Measurements from ENCODE around the gene KANSL1L.

The KANSL1L gene

DNA sequence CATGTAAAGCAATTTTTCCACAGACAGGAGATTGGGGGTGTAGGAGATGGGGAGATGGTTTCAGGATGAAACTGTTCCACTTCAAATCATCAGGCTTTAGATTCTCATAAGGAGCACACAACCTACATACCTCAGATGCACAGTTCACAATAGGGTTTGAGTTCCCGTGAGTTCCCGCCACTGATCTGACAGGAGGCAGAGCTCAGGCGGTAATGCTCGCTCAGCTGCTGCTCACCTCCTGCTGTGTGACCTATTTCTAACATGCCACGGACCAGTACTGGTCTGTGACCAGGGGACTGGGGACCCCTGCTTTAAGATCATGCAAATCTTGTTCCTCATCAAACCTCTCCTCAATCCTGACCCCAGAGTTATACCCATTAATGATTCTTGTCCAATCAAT, 98.7 kb downstream of the KANSL1L start:
- no peaks in the 10 kb centered on the region for H3K79me2 ChIP-seq (ENCODE audit: insufficient read depth, low read depth)
- no peaks in the 10 kb centered on the region for H3K27me3 ChIP-seq (ENCODE audit: insufficient read depth, low read depth)
- no peak overlapping the region for H3K4me3 ChIP-seq (IDR thresholded peaks at IDR 0.05; ENCODE audit: insufficient read depth, low read depth, low read length)
- TF ChIP-seq, protein P1, sequence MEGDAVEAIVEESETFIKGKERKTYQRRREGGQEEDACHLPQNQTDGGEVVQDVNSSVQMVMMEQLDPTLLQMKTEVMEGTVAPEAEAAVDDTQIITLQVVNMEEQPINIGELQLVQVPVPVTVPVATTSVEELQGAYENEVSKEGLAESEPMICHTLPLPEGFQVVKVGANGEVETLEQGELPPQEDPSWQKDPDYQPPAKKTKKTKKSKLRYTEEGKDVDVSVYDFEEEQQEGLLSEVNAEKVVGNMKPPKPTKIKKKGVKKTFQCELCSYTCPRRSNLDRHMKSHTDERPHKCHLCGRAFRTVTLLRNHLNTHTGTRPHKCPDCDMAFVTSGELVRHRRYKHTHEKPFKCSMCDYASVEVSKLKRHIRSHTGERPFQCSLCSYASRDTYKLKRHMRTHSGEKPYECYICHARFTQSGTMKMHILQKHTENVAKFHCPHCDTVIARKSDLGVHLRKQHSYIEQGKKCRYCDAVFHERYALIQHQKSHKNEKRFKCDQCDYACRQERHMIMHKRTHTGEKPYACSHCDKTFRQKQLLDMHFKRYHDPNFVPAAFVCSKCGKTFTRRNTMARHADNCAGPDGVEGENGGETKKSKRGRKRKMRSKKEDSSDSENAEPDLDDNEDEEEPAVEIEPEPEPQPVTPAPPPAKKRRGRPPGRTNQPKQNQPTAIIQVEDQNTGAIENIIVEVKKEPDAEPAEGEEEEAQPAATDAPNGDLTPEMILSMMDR (conservative IDR thresholded peaks at IDR 0.05; ENCODE audit: low read depth, low read length), result no peak
- no peak overlapping the region for H3K9ac ChIP-seq
- no peaks in the 10 kb centered on the region for H4K20me1 ChIP-seq (ENCODE audit: insufficient read depth)
- H3K36me3 ChIP-seq (ENCODE audit: insufficient read depth), result no peaks in the 10 kb centered on the region; the same call in 1 of the 2 replicates
- H3K4me2 ChIP-seq, result no peak overlapping the region
- no peaks in the 10 kb centered on the region for H3K4me1 ChIP-seq (ENCODE audit: low read depth, poor library complexity, severe bottlenecking)
- no peak overlapping the region for H3K27ac ChIP-seq
- no peak overlapping the region for H2AFZ ChIP-seq (ENCODE audit: low read depth)

DNA sequence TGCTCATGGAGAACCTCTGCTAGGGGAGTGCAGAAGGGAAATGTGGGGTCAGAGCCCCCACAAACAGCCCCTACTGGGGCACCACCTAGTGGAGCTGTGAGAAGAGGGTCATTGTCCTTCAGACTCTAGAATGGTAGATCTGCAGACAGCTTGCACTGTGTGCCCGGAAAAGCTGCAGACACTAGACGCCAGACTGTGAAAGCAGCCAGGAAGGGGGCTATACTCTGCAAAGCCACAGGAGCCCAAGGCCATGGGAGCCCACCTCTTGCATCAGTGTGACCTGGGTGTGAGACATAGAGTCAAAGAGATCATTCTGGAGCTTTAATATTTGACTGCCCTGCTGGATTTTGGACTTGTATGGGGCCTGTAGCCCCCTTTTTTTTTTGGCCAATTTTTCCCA, 107.9 kb downstream of the KANSL1L start:
- H3K79me2 ChIP-seq (ENCODE audit: insufficient read depth, low read depth), result no peaks in the 10 kb centered on the region
- TF ChIP-seq, protein P1 (conservative IDR thresholded peaks at IDR 0.05; ENCODE audit: low read depth, low read length), result no peak
- H4K20me1 ChIP-seq (ENCODE audit: insufficient read depth), result no peaks in the 10 kb centered on the region
- no peak overlapping the region for H3K27ac ChIP-seq
- no peak overlapping the region for H3K9ac ChIP-seq
- H3K4me1 ChIP-seq (ENCODE audit: low read depth, poor library complexity, severe bottlenecking), result no peaks in the 10 kb centered on the region
- H2AFZ ChIP-seq (ENCODE audit: low read depth), result no peak overlapping the region
- H3K27me3 ChIP-seq (ENCODE audit: insufficient read depth, low read depth), result no peaks in the 10 kb centered on the region
- H3K4me2 ChIP-seq, result no peak overlapping the region
- no peak overlapping the region for H3K4me3 ChIP-seq (IDR thresholded peaks at IDR 0.05; ENCODE audit: insufficient read depth, low read depth, low read length)
- no peaks in the 10 kb centered on the region for H3K36me3 ChIP-seq (ENCODE audit: insufficient read depth)

DNA sequence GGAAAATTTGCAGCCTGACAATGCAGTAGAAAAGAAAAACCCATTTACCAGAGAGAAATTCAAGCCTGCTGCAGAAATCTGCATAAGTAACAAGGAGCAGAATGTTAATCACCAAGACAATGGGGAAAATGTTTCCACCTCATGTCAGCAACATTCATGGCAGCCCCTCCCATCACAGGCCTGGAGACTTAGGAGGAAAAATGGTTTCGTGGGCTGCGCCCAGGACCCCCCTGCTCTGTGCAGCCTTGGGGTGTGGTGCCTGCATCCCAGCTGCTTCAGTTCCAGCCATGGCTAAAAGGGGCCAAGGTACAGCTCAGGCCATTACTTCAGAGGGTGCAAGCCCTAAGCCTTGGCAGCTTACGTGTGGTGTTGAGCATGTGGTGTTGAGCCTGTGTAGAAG, 115.4 kb downstream of the KANSL1L start:
- TF ChIP-seq, protein P1 (conservative IDR thresholded peaks at IDR 0.05; ENCODE audit: low read depth, low read length), result no peak
- Histone ChIP-seq H2AFZ (ENCODE audit: low read depth) (no peak overlapping the region), H3K4me1 (ENCODE audit: low read depth, poor library complexity, severe bottlenecking) (no peaks in the 10 kb centered on the region), H3K9ac (no peak overlapping the region), H3K4me3 (IDR thresholded peaks at IDR 0.05; ENCODE audit: insufficient read depth, low read depth, low read length) (no peak overlapping the region), H3K79me2 (ENCODE audit: insufficient read depth, low read depth) (no peaks in the 10 kb centered on the region), H3K4me2 (no peak overlapping the region), H4K20me1 (ENCODE audit: insufficient read depth) (no peaks in the 10 kb centered on the region), H3K27me3 (ENCODE audit: insufficient read depth, low read depth) (no peaks in the 10 kb centered on the region), H3K36me3 (ENCODE audit: insufficient read depth) (no peaks in the 10 kb centered on the region), H3K27ac (no peak overlapping the region)

DNA sequence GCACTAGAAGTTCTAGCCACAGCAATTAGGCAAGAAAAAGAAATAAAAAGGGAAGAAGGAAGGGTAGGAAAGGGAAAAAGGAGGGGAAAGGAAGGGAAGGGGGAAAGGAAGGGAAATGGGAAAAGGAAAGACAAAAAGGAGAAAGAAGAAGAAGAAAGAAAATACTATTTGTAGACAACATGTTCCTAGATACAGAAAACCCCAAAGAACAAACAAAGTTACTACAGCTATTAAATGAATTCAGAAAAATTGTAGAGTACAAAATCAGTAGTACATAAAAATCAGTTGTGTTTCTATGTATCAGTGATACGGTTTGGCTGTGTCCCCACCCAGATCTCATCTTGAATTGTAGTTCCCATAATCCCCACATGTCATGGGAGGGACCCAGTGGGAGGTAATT, 116.5 kb downstream of the KANSL1L start:
- Histone ChIP-seq H3K27ac (no peak overlapping the region), H3K27me3 (ENCODE audit: insufficient read depth, low read depth) (no peaks in the 10 kb centered on the region)

More for the DNA sequence above, 116.5 kb downstream of the KANSL1L start:
- Histone ChIP-seq H3K36me3 (ENCODE audit: insufficient read depth) (no peaks in the 10 kb centered on the region), H2AFZ (ENCODE audit: low read depth) (no peak overlapping the region), H3K9ac (no peak overlapping the region), H3K4me3 (IDR thresholded peaks at IDR 0.05; ENCODE audit: insufficient read depth, low read depth, low read length) (no peak overlapping the region), H3K79me2 (ENCODE audit: insufficient read depth, low read depth) (no peaks in the 10 kb centered on the region), H3K4me2 (no peak overlapping the region), H3K4me1 (ENCODE audit: low read depth, poor library complexity, severe bottlenecking) (no peaks in the 10 kb centered on the region), H4K20me1 (ENCODE audit: insufficient read depth) (no peaks in the 10 kb centered on the region)
- TF ChIP-seq, protein P1 (conservative IDR thresholded peaks at IDR 0.05; ENCODE audit: low read depth, low read length), result no peak
